ENCODE measurements around the gene LRCH1. TPM values are rescaled to one million over a fixed set of nuclear protein-coding genes. Genes with fewer than 3 reads are reported as not detected.
A peak's percentile ranks its signal among the peaks of the same experiment; 100 is the strongest.
"Not testable (repeated sequence)": the region's sequence is repeated elsewhere in the genome, so short reads cannot be mapped to it uniquely, and the experiment has no call there.

LRCH1 gene
- 4.9 and 5.3 TPM in 2 replicates for total RNA-seq (2014; rRNA removed)
- 5.5 TPM for polyA plus RNA-seq (2012)

GRCh38 chr13:46552889-46553520, at the start of gene LRCH1:
Gene LRCH1, plus strand, starts transcription at chr13:46553170. Its CDS starts 227 bp downstream, at chr13:46553397.
- peak; percentile 86 for DNase-seq (ENCODE audit: low read depth)

DNA sequence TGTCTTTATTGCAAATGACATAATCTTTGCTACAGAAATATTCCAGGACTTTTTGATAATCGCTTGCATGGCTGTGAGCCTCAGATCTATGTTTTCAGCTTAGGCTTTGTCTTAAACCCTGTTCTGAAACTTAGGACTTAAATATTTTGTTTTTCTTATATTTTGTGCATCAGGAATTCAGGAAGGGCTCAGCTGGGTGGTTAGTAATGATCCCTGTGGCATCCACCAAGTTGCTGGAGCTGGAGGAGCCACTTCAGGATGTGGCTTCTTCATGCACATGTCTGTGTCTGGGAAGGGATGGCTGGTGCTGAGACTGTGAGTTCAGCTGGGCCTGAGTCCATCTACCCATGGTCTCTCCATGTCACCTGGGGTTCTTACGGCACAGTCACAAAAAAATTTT, 48.9 kb upstream of the LRCH1 start:
- no peak for DNase-seq (ENCODE audit: low read depth)

DNA sequence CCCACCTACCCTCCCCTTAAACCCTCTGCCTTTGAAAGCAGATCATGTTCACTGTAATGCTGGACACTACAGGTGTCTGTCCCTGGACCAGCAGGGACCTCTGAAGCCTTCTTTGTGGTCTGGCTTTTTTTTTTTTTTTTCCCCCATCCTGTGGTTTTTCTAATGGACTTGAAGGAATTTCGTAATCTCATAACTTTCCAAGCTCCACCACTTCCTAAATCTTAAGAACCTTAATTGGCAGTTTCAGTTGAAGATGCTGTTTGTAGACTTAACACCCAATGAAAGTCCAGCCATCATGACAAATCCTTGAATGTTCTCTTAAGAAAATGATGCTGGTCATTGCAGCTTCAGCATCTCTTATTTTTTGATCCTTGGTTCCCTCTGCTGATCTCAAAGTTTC, 45.0 kb upstream of the LRCH1 start:
- peak; percentile 21 for DNase-seq (ENCODE audit: low read depth)

DNA sequence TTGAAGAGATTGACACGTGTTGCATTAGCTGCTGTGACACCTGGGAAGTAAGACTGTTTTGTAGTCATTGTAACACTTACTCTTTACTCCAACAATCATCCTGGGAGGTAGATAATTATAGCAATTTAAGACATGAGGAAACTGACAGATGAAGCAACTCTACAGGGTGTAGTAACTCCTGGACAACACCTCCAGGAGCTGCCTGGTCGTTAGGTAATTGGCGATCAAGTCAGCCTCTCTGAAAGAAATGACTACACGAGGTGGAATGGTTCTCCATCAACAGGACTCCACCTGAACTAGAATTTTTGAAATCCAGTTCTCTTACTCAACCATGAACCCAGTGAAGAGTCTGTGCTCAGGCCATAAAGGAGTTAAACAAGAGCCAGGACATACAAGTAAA, 43.0 kb upstream of the LRCH1 start:
- DNase-seq (ENCODE audit: low read depth), result no peak

DNA sequence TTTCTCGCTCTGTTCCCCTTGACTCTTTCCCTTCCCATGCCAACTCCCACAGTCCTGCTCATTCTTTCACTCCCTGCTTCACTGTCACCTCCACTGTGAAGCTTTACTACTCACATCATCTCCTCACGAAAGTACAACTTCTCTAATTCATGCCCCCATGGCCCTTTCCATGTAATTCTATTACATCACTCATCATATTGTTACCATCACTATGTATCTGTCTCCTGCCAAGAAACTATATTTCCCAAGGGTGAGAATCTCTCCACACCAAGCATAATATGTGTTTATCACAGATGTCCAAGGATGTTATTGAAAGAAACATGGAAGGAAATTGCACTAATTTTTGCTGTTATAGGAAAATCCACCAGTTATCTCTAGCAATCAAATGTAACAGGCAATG, 37.2 kb upstream of the LRCH1 start:
- no peak for DNase-seq (ENCODE audit: low read depth)

- DNase-seq (ENCODE audit: low read depth), result peak; percentile 49
Observed at GRCh38 chr13:46516599-46517338, 36.2 kb upstream of the LRCH1 start.

GRCh38 chr13:46517748-46518147, 35.2 kb upstream of the LRCH1 start:
- not testable (repeated sequence) for DNase-seq (ENCODE audit: low read depth)

DNA sequence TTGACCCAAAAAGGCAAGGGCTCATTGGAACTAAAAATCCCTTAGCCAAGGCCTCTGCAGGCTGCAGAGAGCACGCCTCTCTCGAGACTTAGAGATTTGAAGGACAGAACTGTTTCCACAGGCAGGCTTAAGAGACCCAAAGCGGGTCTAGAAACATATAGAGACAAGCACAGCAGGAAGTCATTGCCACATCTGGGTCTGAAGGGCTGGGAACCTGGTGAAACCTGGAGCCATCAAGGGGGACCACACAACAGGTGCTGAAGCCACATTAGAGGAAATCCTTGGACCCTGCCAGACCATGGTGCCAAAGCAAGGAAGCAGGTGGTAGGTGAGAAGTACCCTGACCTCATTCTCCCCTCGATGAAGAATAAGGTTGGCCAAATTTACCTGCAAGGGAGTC, 33.8 kb upstream of the LRCH1 start:
- no peak for DNase-seq (ENCODE audit: low read depth)

GRCh38 chr13:46520166-46520565, 32.8 kb upstream of the LRCH1 start:
- DNase-seq (ENCODE audit: low read depth), result no peak

- DNase-seq (ENCODE audit: low read depth), result no peak
Observed at GRCh38 chr13:46521486-46521885, 31.5 kb upstream of the LRCH1 start.

DNA sequence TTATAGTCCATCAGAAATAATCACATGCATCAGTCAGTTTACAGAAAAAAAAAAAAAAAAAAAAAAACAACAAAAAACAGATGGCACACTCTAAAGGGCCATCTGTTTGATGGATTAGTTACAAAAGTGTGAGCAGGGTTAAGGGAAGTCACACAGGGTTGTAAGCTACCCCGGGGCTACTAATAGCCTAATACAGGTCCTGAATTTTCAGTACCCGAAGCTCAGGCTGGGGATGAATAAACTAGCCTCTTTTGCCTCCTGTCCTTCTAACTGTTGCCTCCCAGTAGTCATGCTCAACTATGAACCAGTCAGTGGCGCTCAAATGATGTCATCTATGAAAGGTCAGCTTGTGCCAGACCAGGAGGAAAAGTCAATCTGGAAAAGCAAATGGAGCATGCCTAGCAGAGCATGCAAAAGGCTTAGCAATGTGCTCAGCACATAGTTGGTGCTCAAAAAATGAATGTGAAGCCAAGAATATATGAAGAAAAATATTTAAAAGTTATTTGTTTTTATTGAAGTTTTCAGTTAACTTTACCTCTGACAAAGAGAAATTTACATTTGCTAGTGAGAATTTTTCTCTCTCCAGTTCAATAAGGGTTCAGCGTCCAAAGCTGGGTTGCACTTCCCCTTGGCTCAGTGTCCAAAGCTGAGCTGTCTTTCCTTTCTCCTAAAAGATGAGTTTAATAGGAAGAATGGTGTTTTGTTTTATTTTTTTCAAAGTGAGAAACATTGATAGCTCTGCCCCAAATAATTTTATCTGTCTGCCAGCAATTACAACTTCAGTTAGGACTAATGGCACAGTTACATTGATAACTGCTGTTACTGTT, 30.8 kb upstream of the LRCH1 start:
- no peak for DNase-seq (ENCODE audit: low read depth)

DNA sequence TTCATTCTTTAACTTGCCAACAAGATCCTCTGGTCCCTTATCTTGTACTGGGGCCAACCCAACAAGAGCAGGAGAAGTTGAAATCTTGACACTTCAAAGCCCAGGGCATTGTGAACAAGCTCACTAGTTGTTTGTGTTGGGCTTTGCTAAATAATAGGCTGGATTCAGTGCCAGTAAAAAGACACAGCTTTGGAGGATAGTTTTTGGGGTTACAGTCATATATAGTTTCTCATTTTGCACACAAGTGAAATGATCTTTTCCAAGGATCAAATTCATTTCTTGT, 30.3 kb upstream of the LRCH1 start:
- DNase-seq (ENCODE audit: low read depth), result no peak

- no peak for DNase-seq (ENCODE audit: low read depth)
Observed at GRCh38 chr13:46523972-46524752, 28.8 kb upstream of the LRCH1 start.

- no peak for DNase-seq (ENCODE audit: low read depth)
Observed at GRCh38 chr13:46526100-46526735, 26.8 kb upstream of the LRCH1 start.

DNA sequence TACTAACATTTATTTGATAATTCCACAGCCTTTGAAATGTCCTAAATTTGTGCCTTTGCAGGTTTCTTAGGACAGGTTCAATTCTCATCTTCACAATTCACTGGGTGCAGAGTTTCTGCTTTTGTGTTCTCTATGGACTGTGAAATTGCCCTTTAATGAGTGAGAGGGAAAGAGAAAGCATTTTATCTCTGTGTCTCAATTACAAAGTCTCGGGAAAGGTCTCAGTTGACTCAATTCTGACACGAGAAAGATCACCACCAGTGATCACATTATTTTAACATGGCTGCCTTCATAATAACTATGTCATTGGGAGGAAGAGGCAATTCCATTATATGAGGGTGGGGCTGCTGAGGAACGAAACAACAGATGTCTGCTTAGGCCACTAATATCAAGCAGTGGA, 26.2 kb upstream of the LRCH1 start:
- no peak for DNase-seq (ENCODE audit: low read depth)

DNA sequence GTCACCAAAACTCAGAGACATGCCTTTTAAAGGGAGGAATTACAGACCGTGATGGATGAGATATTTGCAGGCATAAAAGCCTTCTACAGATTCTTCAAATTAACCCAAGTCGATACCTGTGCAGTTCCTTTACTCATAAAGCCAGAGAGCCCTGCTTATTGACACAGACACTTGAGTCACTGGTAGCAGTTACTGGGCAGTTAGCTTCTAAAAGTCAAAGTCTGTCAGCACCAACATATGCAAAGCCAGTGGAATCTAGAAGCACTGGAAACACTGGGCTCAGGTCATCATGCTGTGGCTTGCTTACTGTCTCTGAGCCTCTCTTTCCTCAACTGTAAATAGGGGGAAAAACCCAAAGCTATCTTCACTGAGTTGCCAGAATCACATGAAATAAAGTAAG, 25.7 kb upstream of the LRCH1 start:
- no peak for DNase-seq (ENCODE audit: low read depth)

DNA sequence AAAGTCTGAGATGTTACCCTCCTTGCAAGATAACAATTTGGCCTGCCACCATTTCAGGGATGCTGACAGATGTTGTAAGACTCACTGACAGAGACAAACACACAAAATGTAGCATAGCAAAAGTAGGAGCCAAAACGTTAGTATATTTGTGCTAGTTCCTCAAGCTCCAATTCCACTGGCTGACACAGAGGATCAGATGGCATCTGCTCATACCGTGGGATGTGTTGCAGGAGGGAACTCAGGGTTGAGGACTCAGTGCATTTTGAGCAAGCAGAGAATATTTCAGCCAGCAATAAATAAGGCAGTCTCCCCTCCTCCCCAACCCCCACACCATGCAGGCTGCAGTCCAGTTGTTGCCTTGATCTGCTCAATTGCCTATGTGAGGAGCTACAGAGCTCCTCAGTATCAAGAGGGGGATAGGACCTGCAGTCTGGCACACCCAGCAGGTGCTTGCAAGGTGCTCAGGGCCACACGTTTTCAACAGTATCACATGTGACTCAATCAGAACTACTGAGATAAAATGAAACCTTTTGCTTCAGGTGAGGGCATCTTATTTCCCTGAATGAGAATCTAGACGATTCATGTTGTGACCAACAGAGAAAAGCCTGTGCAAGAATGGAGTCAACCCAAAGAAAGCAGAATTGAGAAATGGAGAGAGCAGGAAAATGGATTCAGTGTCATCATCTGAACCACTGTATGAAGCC, 23.6 kb upstream of the LRCH1 start:
- no peak for DNase-seq (ENCODE audit: low read depth)

DNA sequence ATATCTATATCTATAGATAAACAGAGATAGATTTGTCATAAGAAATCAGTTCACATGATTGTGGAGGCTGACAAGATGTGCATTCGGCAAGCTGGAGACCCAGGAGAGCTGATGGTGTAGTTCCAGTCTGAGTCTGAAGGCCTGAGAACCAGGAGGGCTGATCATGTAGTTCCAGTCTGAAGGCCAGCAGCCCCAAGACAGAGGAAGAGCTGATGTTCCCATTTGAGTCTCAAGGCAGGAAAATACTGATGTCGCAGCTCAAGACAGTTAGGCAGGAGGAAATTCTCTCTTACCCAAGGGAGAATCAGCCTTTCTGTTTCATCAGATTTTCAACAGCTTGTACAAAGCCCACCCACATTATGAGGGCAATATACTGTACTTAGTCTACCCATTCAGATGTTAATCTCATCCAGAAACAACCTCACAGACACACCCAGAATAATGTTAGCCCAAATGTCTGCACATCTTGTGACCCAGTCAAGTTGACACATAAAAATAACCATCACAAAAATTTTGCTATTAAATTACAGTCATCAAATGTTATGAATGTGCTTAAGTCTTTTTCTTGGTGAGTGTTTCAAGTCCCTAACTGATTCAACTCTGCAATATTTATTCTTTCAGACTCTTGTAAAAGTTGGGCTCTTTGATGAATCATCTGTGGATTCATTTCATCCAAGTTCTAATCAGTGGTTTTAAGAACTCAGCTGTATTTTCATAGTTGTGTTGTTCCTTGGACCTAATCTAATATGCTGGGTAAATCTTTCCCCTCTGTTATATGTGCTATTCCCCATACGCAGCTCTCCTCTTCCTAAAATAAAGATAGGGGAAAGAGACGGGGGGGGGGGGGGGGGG, 22.7 kb upstream of the LRCH1 start:
- peak; percentile 50 for DNase-seq (ENCODE audit: low read depth)

GRCh38 chr13:46531953-46532352, 21.0 kb upstream of the LRCH1 start:
- DNase-seq (ENCODE audit: low read depth), result no peak

DNA sequence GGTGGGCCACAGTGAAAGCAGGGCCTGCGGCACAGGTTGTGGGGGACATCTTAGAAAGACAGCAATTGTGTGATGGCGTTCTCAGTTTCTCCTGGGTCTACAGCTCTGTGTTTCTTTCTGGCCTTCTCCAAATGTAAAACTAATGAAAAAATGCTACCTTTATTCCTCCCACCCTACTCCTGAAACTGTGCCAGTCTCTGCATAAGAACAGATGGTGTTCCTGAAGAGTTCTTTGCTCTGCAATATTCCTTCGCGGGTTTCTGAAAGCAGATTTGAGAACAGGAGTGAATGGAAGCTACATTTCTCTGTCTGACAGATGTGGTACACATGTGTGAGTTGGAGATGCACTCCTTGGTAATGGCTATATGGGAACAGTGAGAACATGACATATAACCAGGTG, 18.0 kb upstream of the LRCH1 start:
- no peak for DNase-seq (ENCODE audit: low read depth)
